Ovary (tissue), 3 donors: ENCODE measurements around the gene VEPH1.
"Not testable (repeated sequence)": the region's sequence is repeated elsewhere in the genome, so short reads cannot be mapped to it uniquely, and the experiment has no call there.

ENCODE experiments used
- CTCF ChIP-seq, 3 donors: fragments of 450-650 bp in 2 of 3; fragments of 200-600 bp in 1 of 3; IDR thresholded peaks; one replicate each; pipeline versions ENCODE4 v1.5.1 to v1.8.0; 2016 to 2022; ENCODE audit warnings: antibody characterized with exemption in 3 of 3, mild to moderate bottlenecking in 1 of 3
- EP300 ChIP-seq: sonication (generic); formaldehyde crosslinking; IDR thresholded peaks from one replicate; pipeline ENCODE4 v1.6.1; 2017; ENCODE audit warnings: antibody characterized with exemption
- POLR2A ChIP-seq: fragments of 450-650 bp; IDR thresholded peaks from one replicate; pipeline ENCODE4 v1.6.1; 2017; ENCODE audit warnings: antibody characterized with exemption, mild to moderate bottlenecking, moderate library complexity
- donor health status: DM: no; HTN: no; CAD: no.

- TF ChIP-seq CTCF (IDR thresholded peaks at IDR 0.05); POLR2A; EP300: not testable (repeated sequence)
These were observed 154.7 kb downstream of the VEPH1 start for GRCh38 chr3:157348304-157349075.
